ENCODE measurements around the gene PVALEF.

DNA sequence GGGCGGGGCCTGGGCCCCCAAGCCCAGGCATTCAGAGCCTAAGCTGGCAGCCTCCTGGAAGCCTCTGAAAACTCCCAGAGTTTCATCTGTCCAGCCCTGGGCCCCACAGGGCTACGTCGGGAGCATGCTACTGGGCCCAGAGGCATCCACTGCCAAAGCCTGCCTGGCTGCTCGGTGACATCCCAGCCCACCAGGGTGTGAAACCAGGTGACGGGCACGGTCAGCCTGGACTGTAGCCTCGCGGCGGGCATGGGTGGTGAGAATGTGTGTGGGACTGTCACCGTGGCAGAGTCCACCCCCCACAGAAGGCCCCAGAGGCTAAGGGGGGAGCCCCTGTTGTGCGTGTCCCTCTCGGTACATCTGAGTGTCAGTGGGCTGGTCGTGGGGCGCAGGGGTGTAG is 26.3 kb downstream of the PVALEF start:
- TF ChIP-seq EZH2 (IDR thresholded peaks at IDR 0.05; ENCODE audit: insufficient read depth, poor library complexity, severe bottlenecking) (no peak), EZH2phosphoT487 (IDR thresholded peaks at IDR 0.05; ENCODE audit: insufficient read depth, low read depth) (no peak)

Measured in GM23248 (cell line).